Mucosa of gallbladder (tissue), 1 donor: ENCODE results near the gene SLC2A4. TPM values are rescaled to one million over a fixed set of nuclear protein-coding genes. Genes with fewer than 3 reads are reported as not detected.

Source experiments
- DNase-seq: peaks from one replicate; pipeline ENCODE4 v3.0.0-alpha.2; 2020; ENCODE audit warnings: low spot score
- total RNA-seq: library from RNA; stranded (reverse); gene quantifications from one replicate; pipeline ENCODE4 v1.2.1, GENCODE V29; 2021
- donor health status: DM: no; HTN: no; CAD: no.

The SLC2A4 gene
- total RNA-seq, 1 donor from 2014 or later, result 7.6 TPM

- DNase-seq, result no peak
These were observed 14.7 kb upstream of the SLC2A4 start for GRCh38 chr17:7266784-7267183.

- DNase-seq, result no peak
These were observed 2.1 kb upstream of the SLC2A4 start for GRCh38 chr17:7279448-7279847.

DNA sequence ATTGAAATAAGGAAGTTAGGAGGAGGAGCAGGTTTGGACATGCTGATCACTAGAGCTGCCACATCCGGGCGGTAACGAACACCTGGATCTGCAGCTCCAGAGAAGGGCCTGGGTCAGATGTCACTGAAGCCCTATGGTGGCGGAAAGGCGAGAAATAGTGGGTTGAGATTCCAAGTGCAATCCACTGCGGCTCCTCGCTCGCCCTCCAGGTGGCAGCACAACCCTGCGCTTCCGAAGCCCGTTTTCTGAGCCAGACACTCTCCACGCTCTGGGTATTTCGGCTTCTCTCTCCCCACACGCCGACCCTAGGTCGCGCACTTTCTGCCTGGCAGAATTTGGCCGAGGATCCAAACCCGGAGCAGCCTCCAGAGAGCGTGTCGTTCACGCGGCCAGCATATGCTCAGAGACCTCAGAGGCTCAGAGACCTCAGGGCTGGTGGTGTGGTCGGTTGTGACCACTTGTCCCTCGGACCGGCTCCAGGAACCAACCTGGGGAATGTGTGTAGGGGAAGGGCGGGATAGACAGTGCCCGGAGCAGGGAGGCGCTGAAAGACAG, 922 bp upstream of the SLC2A4 start:
- DNase-seq, result peak; percentile 87

DNA sequence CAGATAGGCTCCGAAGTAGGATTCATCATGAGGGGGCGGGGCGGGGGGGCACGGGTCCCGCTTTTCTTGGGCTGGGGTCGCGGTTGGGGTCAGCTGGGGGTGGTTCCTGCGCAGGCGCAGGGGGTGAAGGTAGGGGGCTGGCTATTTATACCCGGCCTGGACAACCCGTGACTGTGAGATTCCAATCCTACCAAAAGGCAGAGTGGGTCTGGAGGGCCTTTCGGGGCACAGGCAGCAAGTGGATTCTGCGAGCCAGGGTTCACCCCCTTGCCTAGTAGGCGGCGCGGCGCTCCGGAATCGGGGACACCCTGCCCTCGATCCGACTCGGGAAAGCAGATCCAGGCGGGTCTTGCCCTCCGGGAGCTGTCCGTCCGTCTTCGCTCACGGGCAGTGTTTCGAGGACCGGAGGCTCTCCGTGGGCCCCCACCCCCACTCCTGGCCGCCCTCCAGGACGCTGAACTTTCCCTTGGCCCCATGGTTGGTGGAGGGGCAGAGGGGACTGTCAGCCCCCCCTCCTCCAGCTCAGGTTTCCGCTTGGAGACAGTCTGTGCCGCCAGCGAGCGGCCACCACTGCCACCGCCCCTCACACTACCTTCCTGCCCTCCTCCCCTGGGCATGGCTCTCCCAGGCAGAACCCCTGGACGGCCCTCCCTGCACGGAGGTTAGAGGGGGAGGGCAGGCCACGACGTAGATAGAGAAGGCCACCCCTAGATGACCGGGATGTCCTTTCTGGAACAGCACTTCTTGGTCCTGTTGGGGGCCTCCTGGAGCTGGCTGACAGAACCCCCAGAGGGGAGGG, 634 bp downstream of the SLC2A4 start:
- no peak for DNase-seq

DNA sequence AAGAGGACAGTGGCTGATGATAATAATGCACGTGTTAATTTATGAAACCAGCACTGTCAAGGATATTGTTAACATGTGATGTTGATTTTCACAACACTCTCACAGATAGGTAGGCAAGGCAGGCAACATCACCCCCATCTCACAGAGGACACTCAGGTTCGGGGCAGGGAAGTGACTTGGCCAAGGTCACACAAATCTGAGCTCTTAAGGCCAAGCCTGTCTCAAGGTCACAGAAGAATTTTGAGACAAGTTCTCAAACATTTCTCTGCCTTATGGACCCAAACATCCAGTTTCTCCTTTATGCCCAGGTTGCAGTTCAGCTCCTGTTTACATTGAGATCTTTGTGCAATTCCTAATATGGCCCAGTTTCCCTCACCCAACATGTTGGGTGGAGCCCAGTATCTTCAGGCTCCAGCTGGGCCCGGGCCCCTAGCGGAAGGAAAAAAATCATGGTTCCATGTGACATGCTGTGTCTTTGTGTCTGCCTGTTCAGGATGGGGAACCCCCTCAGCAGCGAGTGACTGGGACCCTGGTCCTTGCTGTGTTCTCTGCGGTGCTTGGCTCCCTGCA, 1.3 kb downstream of the SLC2A4 start:
- DNase-seq, result no peak

DNA sequence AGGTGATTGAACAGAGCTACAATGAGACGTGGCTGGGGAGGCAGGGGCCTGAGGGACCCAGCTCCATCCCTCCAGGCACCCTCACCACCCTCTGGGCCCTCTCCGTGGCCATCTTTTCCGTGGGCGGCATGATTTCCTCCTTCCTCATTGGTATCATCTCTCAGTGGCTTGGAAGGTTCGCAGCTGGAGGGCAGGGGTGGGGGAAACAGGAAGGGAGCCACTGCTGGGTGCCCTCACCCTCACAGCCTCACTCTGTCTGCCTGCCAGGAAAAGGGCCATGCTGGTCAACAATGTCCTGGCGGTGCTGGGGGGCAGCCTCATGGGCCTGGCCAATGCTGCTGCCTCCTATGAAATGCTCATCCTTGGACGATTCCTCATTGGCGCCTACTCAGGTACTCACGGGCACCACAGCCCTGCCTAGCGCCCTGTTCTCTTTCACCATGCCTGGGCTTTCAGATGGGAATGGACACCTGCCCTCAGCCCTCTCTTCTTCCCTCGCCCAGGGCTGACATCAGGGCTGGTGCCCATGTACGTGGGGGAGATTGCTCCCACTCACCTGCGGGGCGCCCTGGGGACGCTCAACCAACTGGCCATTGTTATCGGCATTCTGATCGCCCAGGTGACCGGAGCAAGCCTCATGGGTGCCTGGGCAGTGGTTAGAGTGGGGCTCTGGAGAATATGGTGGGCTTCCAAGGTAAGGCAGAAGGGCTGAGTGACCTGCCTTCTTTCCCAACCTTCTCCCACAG, 2.1 kb downstream of the SLC2A4 start:
- no peak for DNase-seq

DNA sequence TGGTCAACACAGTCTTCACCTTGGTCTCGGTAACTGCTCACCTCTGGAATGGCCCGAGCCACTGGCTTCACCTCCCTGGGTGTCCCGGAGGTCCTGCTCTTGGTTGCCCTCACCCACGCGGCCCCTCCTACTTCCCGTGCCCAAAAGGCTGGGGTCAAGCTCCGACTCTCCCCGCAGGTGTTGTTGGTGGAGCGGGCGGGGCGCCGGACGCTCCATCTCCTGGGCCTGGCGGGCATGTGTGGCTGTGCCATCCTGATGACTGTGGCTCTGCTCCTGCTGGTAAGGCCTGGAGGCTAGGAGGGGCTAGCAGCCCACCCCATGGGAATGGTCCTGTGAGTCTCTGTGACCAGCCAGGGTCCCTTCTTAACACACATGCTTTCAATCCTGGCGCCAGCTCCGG, 3.4 kb downstream of the SLC2A4 start:
- DNase-seq, result no peak

- DNase-seq, result no peak
These were observed 4.2 kb downstream of the SLC2A4 start for GRCh38 chr17:7285679-7286078.

GRCh38 chr17:7289256-7290032, 7.9 kb downstream of the SLC2A4 start:
- DNase-seq, result no peak

- DNase-seq, result no peak
These were observed 8.6 kb downstream of the SLC2A4 start for GRCh38 chr17:7290166-7290565.

- no peak for DNase-seq
These were observed 9.2 kb downstream of the SLC2A4 start for GRCh38 chr17:7290685-7291084.

GRCh38 chr17:7292194-7292593, 10.7 kb downstream of the SLC2A4 start:
- no peak for DNase-seq

GRCh38 chr17:7292729-7293128, 11.2 kb downstream of the SLC2A4 start:
- no peak for DNase-seq

- DNase-seq, result no peak
These were observed 11.6 kb downstream of the SLC2A4 start for GRCh38 chr17:7293159-7293558.

- peak; percentile 32 for DNase-seq
These were observed 12.5 kb downstream of the SLC2A4 start for GRCh38 chr17:7293816-7294613.

DNA sequence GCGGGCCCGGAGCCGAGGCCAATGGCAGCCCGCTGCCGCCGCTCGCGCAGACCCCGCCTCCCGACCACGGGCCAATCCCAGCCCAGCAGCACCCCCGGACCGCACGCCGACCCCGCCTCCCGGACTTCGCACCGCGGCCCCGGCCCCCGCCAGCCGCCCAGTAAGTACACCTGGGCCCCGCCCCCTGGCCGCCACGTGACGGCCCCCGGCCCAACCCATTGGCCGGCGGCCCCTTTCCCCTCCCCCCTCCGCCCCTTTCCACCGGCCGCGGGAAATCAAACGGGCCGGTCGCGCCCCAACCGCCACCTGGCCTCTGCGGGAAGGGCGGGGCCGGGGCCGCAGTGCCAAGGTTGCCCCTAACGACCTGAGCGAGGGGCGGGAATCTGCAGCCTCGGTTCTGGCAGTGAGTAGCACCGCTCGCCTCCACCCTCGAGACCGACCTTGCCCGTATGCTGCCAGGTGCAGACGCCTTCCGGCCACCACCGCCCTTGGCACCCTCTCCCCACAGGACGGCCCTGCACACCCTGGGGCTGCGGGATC, 13.2 kb downstream of the SLC2A4 start, which contains the start of gene YBX2:
Gene YBX2 (minus strand): TSS at position 26 of the 540 bp plus-strand sequence. CDS start 139 bp downstream, outside the sequence.
- DNase-seq, result peak; percentile 67

DNA sequence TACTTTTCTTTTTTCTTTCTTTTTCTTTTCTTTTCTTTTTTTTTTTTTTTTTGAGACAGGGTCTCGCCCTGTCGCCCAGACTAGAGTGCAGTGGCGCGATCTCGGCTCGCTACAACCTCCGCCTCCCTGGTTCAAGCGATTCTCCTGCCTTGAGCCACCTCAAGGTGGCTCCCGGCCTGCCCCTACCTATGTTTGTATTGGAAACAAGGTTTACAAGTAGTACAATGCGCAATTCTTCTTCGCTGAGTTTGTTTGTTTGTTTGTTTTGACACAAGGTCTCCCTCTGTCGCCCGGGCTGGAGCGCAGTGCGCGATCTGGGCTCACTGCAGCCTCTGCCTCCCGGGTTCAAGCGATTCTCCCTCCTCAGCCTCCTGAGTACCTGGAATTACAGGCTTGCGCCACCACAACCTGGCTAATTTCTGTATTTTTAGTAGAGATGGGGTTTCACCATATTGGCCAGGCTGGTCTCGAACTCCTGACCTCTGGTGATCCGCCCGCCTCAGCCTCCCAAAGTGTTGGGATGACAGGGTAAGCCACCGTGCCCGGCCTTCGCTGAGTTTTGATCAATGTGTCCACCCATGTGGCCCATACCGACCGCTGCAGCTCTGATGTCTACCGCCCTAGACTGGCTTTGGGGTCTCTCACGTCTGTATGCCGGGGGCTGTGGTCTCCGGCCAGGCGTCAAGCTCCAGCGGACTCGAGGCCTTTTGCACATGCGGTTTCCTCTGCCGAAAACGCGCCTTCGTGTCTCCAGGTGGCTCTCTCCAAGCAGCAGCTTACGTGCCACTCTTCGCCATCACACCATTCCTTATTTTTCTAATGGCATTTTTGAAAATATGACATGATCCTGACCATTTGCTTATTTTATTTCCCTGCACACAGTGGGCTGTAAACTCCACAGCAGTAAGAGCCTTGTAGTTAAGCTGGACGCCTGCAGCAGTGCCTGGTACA, 14.0 kb downstream of the SLC2A4 start:
- no peak for DNase-seq

- DNase-seq, result peak; percentile 73
These were observed 14.8 kb downstream of the SLC2A4 start for GRCh38 chr17:7296189-7296861.

DNA sequence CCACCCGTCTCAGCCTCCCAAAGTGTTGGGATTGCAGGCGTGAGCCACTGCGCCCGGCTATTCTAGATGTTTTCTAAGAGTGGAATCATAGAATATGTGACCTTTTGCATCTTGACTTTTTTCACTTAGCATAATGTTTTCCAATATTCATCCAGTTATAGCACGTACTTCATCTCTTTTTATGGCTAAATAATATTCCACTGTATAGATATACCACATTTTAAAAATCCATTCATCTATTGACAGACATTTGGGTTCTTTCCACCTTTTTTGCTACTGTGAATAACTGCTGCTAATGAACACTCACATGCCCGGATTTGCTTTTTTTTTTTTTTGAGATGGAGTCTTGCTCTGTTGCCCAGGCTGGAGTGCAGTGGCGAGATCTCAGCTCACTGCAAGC, 22.7 kb downstream of the SLC2A4 start:
- no peak for DNase-seq
